Measurements from ENCODE around the gene SLC4A3. TPM values are rescaled to one million over a fixed set of nuclear protein-coding genes. Genes with fewer than 3 reads are reported as not detected.

Gene SLC4A3
- total RNA-seq, 1 experiment from 2014 or later, result 13.5 TPM

DNA sequence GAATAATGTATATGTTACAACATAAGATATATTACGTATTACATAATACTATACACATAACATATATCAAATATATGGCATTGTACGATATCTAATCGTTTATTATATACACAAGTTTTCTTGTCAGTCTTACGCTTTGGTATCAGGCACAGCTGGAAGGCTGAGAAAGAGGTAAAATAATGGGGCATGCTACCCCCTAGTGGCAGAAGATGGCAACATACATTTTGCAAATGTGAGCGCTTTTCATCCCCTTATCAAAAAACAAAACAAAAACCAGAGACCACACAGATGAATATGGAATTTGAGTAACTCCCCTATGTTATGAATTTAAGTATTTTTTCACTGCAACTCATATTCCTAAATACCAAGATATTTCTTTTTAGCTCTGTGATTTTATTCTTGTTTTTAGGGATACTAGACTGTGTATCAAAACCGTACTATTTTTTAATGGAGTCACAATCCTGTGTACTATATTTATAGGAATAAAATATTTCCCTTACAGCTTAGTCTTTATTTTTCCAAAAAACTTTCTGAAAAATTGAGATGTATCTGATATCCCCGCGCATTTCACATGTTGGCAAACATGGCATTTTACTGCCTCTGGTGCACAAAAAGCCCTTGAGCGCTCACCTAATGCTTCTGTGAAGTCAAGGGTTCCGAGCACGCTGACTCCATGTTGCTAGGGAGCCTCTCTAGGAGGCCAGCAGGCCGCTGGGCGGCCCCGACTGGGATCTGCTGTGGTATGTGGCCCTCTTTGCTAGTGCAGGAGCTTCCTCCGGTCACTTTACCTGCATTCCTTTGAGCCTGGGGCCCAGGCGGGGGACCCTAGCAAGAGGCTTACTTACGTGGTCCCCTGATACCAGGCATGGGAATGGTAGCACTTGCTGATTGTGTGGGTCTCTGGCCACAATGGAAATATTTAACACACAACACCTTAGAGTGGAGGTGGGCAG, 62.5 kb downstream of the SLC4A3 start:
- no peaks in the 10 kb centered on the region; the same call in none of the 2 replicates for H3K27me3 ChIP-seq (ENCODE audit: control insufficient read depth, insufficient read depth, low read length)
- POLR2A ChIA-PET, result interaction anchor here (0.7 kb wide), 1 partner anchor 130 kb away, joined by 3 read pairs; no protein-coding TSS in a partner anchor
- no peak overlapping the region for H3K4me3 ChIP-seq (ENCODE audit: low read depth in 2 of 2, low read length in 2 of 2)
- H3K36me3 ChIP-seq (ENCODE audit: control insufficient read depth, insufficient read depth, low read length), result peaks cover 5% of the 10 kb centered on the region; the same call in 1 of the 2 replicates
- ATAC-seq (peak; percentile 40; the same call in 1 of the 2 replicates), DNase-seq (ENCODE audit: low read depth, low spot score) (no peak)
- peaks cover 21% of the 10 kb centered on the region for H3K4me1 ChIP-seq (ENCODE audit: control insufficient read depth, insufficient read depth, low read length)
- no peaks in the 10 kb centered on the region for H3K9me3 ChIP-seq (ENCODE audit: control insufficient read depth, insufficient read depth, low read depth, low read length)
- intact Hi-C loops (cut with micrococcal nuclease; ENCODE audit: unreplicated experiment), result loop anchor here (1.0 to 2.0 kb wide), 2 partner anchors 48 to 147 kb away; partner anchors contain the start of gene CHPF
- TF ChIP-seq SIN3A (IDR thresholded peaks at IDR 0.05; ENCODE audit: borderline replicate concordance, insufficient read depth, low read depth, low read length), result no peak
- peak; percentile 78; the same call in 1 of the 2 replicates for TF ChIP-seq CTCF (IDR thresholded peaks at IDR 0.05)
- no TSS peak for BruUV-seq (replicated peaks)
- in situ Hi-C loops (cut with HindIII; ENCODE audit: low pct_unique_long_range_greater_than_20kb, low sequenced_read_pairs), result no loop called here
- no peak overlapping the region for H3K27ac ChIP-seq (ENCODE audit: low read length)
- CTCF ChIA-PET, result interaction anchor here (1.3 to 1.4 kb wide), 2 partner anchors 129 to 149 kb away, joined by 4 to 6 read pairs; no protein-coding TSS in a partner anchor

DNA sequence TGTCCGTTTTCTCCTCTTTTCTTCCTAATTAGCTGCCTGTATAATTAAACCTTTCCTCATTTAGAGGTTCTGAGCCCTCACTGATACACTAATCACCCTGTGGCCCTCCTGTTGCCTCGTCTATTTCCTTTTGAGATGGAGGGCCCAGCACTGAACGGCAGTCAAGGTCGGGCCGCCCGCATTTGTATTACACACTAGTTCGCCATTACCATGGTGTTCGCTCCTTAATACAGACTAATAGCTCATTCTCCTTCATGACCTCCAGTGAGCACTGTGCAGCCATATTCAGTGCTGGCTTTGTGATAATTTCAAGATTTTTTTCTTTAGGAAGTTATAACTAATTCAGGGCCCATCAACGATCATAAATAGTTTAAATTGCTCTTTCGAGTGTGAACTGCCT, 64.1 kb downstream of the SLC4A3 start:
- ATAC-seq, result no peak
- peaks cover 5% of the 10 kb centered on the region for H3K27me3 ChIP-seq (ENCODE audit: control insufficient read depth, insufficient read depth, low read length)
- H3K36me3 ChIP-seq (ENCODE audit: control insufficient read depth, insufficient read depth, low read length), result peaks cover 5% of the 10 kb centered on the region; the same call in 1 of the 2 replicates
- POLR2A ChIA-PET, result no interaction called here
- in situ Hi-C loops (cut with HindIII; ENCODE audit: low pct_unique_long_range_greater_than_20kb, low sequenced_read_pairs) (no loop called here), intact Hi-C loops (cut with micrococcal nuclease; ENCODE audit: unreplicated experiment) (no loop called here)
- peaks cover 20% of the 10 kb centered on the region for H3K4me1 ChIP-seq (ENCODE audit: control insufficient read depth, insufficient read depth, low read length)
- H3K9me3 ChIP-seq (ENCODE audit: control insufficient read depth, insufficient read depth, low read depth, low read length), result no peaks in the 10 kb centered on the region
- H3K27ac ChIP-seq (ENCODE audit: low read length), result no peak overlapping the region
- H3K4me3 ChIP-seq (ENCODE audit: low read depth in 2 of 2, low read length in 2 of 2), result no peak overlapping the region
- TF ChIP-seq CTCF (IDR thresholded peaks at IDR 0.05) (no peak), SIN3A (IDR thresholded peaks at IDR 0.05; ENCODE audit: borderline replicate concordance, insufficient read depth, low read depth, low read length) (no peak), TCF7L2 (IDR thresholded peaks at IDR 0.05; ENCODE audit: low read depth, low read length) (no peak), REST (IDR thresholded peaks at IDR 0.05; ENCODE audit: insufficient read depth in 1 of 2, low read depth in 2 of 2, low read length in 1 of 2) (no peak), POLR2AphosphoS5 (IDR thresholded peaks at IDR 0.05; ENCODE audit: low read depth, low read length) (no peak)
- BruUV-seq (replicated peaks), result no TSS peak
- CTCF ChIA-PET, result no interaction called here
- DNase-seq (ENCODE audit: low read depth, low spot score), result no peak

Other genes with a start within 250 kb of the SLC4A3 start
- 107 TPM for gene DNPEP, start 239.7 kb upstream of the SLC4A3 start, total RNA-seq (2021; ENCODE audit: unreplicated experiment)
- 0.69 TPM for gene DES, start 209.3 kb upstream of the SLC4A3 start, total RNA-seq (2021; ENCODE audit: unreplicated experiment)
- gene SPEG, start 192.8 kb upstream of the SLC4A3 start, total RNA-seq (2021; ENCODE audit: unreplicated experiment), result 3.4 TPM
- gene GMPPA, start 128.7 kb upstream of the SLC4A3 start, total RNA-seq (2021; ENCODE audit: unreplicated experiment), result 66.2 TPM
- 0.21 TPM for gene ASIC4, start 113.1 kb upstream of the SLC4A3 start, total RNA-seq (2021; ENCODE audit: unreplicated experiment)
- 17.5 TPM for gene CHPF, start 83.8 kb upstream of the SLC4A3 start, total RNA-seq (2021; ENCODE audit: unreplicated experiment)
- 2.3 TPM for gene TMEM198, start 83.6 kb upstream of the SLC4A3 start, total RNA-seq (2021; ENCODE audit: unreplicated experiment)
- gene OBSL1, start 56.1 kb upstream of the SLC4A3 start, total RNA-seq (2021; ENCODE audit: unreplicated experiment), result 25.5 TPM
- 1.2 TPM for gene INHA, start 55.3 kb upstream of the SLC4A3 start, total RNA-seq (2021; ENCODE audit: unreplicated experiment)
- gene STK11IP, start 29.8 kb upstream of the SLC4A3 start, total RNA-seq (2021; ENCODE audit: unreplicated experiment), result 48.2 TPM